ENCODE data around the gene HNRNPM. TPM values are rescaled to one million over a fixed set of nuclear protein-coding genes. Genes with fewer than 3 reads are reported as not detected.
A peak's percentile ranks its signal among the peaks of the same experiment; 100 is the strongest.

The HNRNPM gene
- total and polyA plus RNA-seq, 3 donors from 2014 or later, result 164 to 198 (median 177) TPM

- Histone ChIP-seq H3K4me3 (peak overlapping the region; percentile 54 to 59), H3K27me3 (no peaks in the 10 kb centered on the region), H3K36me3 (ENCODE audit: low read depth, missing control alignments) (no peaks in the 10 kb centered on the region), H3K4me1 (peaks cover 7% of the 10 kb centered on the region), H3K9me3 (no peaks in the 10 kb centered on the region), H3K27ac (no peak overlapping the region)
- TF ChIP-seq POLR2A (IDR thresholded peaks at IDR 0.05) (no peak), CTCF (IDR thresholded peaks at IDR 0.05) (peak in 1 of 3 experiments; percentile 44)
- intact Hi-C loops (cut with DNase I; ENCODE audit: low total_unique reads), result loop anchor here (10.0 kb wide), 1 partner anchor 92 kb away; the partner anchor contains the start of gene MARCHF2
- DNase-seq, result no peak
- WGBS, 2 donors, result 19 to 20% methylated on average over 17 to 18 of the region's 18 CpGs
Measured at GRCh38 chr19:8506402-8506957, 61.7 kb downstream of the HNRNPM start.

DNA sequence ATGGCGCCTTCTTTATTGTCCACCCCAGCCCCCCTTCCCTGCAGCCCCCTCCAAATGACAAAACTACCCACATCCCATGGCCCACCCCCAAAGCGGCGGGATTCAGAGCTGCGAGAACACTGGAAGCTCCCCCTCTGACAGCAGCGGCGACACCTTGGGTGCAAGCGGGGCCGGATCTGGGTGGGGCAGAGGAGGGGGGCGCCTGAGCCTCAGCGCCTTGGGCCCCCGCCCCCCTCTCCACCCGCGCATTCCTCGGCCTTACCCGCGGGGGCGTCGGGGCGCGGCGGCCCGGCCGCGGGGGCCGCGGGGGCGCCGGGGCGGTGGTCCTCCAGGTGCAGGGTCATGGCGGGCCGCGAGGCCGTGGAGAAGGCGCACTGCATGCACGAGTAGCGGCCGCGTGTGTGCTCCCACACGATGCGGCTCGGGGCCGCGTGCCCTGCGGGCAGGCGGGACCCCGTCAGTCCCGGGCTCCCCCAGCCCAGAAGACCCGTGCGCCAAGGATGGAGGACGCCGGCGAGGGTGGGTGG, 65.9 kb downstream of the HNRNPM start:
- Histone ChIP-seq H3K27me3 (no peaks in the 10 kb centered on the region), H3K27ac (no peak overlapping the region), H3K9me3 (no peaks in the 10 kb centered on the region), H3K4me1 (peaks cover 16% of the 10 kb centered on the region), H3K4me3 (peak overlapping the region; percentile 29 to 47), H3K36me3 (ENCODE audit: low read depth, missing control alignments) (no peaks in the 10 kb centered on the region)
- TF ChIP-seq POLR2A (IDR thresholded peaks at IDR 0.05) (no peak), CTCF (IDR thresholded peaks at IDR 0.05) (no peak)
- intact Hi-C loops (cut with DNase I; ENCODE audit: low total_unique reads), result no loop called here
- DNase-seq, result no peak
- 52 to 60% methylated on average over 14 to 24 of the region's 52 CpGs for WGBS, 2 donors

- H3K4me3 ChIP-seq, result peak overlapping the region; percentile 29 to 47
- H3K27ac ChIP-seq, result no peak overlapping the region
- 41 to 68% methylated on average over 37 to 45 of the region's 45 CpGs for WGBS, 2 donors
- no peaks in the 10 kb centered on the region for H3K27me3 ChIP-seq
- intact Hi-C loops (cut with DNase I; ENCODE audit: low total_unique reads), result no loop called here
- no peaks in the 10 kb centered on the region for H3K36me3 ChIP-seq (ENCODE audit: low read depth, missing control alignments)
- H3K4me1 ChIP-seq, result peaks cover 10% of the 10 kb centered on the region
- peak; percentile 34 for DNase-seq
- no peak for TF ChIP-seq POLR2A (IDR thresholded peaks at IDR 0.05)
- no peak for TF ChIP-seq CTCF (IDR thresholded peaks at IDR 0.05)
- H3K9me3 ChIP-seq, result no peaks in the 10 kb centered on the region
Measured at GRCh38 chr19:8511573-8512101, 66.9 kb downstream of the HNRNPM start.

DNA sequence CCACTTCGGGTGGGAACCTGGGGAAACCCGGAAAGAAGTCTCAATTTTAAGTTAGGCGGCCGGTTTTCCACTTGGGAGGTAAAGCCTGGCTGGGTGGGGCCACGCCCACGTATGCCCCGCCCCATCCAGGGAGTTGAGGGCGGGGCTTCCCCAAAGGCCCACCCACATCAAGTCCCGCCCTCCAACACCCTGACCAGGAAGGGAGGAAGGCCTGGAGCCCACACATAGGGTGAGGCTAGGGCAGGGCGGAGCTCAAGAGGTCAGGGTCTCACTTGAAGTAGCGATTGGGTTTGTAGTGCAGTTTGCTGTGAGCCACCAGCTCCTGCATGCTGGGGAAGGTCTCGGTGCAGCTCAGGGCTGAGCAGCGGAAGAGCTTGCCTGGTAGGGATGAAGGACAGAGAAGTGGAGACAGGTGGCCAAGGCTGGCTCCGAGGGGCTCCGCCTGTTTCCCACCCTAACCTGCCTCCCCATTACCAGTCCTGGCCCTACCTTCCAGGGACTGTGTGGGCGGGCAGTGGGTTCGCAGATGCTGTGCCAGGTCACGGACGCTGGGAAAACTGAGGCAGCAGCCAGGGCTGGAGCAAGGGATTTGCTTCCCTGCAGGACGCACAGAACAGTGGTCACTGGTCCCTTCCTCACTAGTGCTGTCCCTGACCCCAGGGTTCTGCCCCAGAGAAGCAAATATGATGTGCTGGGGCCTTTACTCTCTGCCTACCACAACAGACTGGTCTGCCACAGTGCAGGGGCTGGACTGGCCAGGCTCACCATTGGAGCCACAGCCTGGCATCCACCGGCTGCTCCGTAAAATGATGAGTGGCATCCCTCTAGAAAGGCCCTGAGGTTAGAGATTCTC, 67.6 kb downstream of the HNRNPM start:
- intact Hi-C loops (cut with DNase I; ENCODE audit: low total_unique reads), result no loop called here
- H3K36me3 ChIP-seq (ENCODE audit: low read depth, missing control alignments), result no peaks in the 10 kb centered on the region
- H3K4me1 ChIP-seq, result peaks cover 8% of the 10 kb centered on the region
- H3K4me3 ChIP-seq, result peak overlapping the region; percentile 29 to 47
- 63 to 74% methylated on average over 20 to 22 of the region's 22 CpGs for WGBS, 2 donors
- TF ChIP-seq CTCF (IDR thresholded peaks at IDR 0.05), result no peak
- no peaks in the 10 kb centered on the region for H3K9me3 ChIP-seq
- DNase-seq, result peak; percentile 44
- peak overlapping the region in 1 of 2 donors; percentile 99 for H3K27ac ChIP-seq
- H3K27me3 ChIP-seq, result no peaks in the 10 kb centered on the region

All from testis (tissue), 3 donors.